Stimulated activated CD8-positive, alpha-beta memory T cell treated with anti-CD3 and anti-CD28 coated beads, Interleukin-7, amount 100 ng/mL, for 48 hours (primary cell): ENCODE data around the gene LILRA1.
"Not testable (repeated sequence)": the region's sequence is repeated elsewhere in the genome, so short reads cannot be mapped to it uniquely, and the experiment has no call there.

Experiments used
- DNase-seq, 2 donors: peaks; one replicate each; pipeline ENCODE4 v3.0.0-alpha.2; 2020; ENCODE audit warnings: low read depth in 1 of 2; ENCODE audit errors: extremely low read depth in 1 of 2

The LILRA1 gene

DNA sequence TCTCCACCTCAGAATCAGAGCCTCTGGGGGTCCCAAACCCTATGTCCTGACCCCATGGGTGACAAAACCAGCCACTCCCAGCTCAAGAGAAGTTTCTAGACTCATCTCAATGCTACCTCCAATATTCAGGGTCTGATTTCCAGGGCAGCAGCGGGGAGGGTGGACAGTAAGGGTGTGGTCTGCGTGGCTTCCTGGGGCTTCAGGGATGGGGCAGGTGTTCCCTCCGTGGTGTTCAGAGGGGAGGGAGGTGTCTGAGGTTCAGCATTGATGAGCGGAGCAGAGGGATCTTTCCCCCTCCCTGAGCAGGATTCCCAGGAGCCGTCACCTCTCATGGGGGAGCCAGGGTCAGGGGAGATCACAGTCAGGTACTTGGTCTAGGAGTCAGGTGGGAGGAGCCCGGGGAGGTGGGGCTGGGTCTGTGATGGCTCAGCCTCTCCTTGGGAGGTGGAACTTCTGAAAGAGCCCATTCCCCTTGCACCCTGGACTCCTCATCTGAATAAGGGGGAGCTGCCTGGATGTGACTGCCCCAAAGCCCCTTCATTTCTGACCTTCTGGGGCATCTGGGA, 16.9 kb upstream of the LILRA1 start:
- no peak for DNase-seq

DNA sequence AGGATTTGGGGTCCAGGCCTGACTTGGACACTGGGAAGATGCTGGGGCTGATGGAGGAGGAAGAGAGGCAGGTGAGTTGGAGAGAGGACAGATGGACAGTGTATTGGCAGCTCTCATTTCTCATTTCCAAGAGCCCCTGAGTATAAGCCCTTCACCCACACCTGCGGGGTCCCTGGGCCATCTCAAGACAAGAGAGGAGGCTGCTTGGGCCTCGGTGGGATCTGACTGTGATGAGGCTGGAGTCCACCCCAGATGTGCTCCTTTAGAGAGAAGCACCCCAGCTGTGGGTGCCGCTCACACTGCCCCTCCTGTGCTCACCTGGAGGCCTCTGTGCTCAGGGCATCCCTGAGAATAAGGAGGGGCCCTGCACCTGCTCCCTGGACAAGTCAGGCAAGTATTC, 16.1 kb upstream of the LILRA1 start:
- DNase-seq: no peak

DNA sequence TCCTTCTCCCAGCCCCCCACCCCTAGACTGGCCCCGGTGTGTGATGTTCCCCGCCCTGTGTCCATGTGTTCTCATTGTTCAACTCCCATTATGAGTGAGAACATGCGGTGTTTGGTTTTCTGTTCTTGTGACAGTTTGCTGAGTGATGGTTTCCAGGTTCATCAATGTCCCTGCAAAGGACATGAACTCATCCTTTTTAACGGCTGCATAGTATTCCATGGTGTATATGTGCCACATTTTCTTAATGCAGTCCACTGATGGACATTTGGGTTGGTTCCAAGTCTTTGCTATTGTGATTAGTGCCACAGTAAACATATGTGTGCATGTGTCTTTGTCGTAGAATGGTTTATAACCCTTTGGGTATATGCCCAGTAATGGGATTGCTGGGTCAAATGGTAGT, 15.2 kb upstream of the LILRA1 start:
- not testable (repeated sequence) for DNase-seq

DNA sequence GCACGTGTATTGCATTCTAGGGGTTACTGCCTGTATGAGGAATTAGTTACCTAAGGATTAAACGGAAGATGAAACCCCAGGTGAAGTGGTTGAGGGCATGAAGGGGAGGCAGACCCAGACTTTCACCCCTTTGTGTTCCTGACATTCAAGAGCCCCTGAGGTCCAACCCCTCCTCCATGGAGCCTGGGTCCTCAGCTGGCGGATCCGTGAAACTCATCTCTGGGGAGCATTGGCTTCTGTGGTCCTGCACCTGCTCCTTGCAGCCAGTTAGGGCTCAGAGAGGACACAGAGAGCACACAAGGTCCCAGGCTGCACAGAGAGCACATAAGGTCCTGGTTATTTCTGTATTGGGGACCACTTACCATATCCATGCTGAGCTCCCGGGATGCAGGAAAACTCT, 7.0 kb upstream of the LILRA1 start:
- DNase-seq: no peak

DNA sequence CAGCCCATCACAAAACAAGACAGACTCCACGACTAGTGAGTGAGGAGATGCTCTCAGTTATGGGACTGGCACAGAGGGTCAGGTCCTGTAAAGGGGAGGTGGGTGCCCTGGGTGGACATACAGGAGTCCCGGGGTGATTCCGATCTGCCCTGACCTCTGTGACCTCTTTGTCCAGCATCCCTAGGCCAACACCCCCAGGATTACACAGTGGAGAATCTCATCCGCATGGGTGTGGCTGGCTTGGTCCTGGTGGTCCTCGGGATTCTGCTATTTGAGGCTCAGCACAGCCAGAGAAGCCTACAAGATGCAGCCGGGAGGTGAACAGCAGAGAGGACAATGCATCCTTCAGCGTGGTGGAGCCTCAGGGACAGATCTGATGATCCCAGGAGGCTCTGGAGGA, 6.4 kb upstream of the LILRA1 start:
- no peak for DNase-seq

DNA sequence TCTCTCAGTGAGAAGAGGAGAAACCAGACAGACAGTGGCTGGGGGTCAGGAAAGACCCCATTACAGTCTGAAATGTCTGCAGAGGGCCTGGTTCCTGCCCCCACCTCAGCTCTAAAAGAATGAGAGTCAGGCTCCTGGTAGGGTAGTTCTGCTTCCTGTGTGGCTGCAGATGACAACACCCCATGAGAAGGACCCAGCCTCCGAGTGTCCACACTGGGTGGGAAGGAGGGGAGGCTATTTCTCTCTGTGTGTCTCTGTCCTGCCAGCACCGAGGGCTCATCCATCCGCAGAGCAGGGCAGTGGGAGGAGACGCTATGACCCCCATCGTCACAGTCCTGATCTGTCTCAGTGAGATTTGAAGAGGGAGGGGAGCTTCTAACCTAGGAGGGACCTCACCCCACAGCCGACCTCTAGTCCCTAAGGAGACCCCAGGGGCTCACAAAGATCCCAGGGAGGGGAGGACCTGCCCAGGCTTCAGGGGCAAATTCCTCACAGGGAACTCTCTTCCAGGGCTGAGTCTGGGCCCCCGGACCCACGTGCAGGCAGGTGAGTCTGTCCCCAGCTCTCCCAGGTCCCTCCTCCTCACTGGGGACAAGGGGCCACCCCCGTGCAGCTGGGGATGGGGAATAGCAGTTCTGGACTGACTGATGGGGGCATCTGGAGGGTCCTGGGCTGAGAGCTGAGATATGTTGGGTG, 647 bp downstream of the LILRA1 start:
- DNase-seq: not testable (repeated sequence)

DNA sequence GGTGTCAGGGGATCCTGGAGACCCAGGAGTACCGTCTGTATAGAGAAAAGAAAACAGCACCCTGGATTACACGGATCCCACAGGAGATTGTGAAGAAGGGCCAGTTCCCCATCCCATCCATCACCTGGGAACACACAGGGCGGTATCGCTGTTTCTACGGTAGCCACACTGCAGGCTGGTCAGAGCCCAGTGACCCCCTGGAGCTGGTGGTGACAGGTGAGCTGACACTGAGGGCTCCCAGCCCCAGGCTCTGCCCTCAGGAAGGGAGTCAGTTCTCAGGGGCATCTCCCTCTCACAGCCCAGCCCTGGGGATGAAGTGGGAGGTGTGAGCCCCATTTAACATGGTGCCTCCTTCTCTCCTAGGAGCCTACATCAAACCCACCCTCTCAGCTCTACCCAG, 1.3 kb downstream of the LILRA1 start:
- no peak for DNase-seq

DNA sequence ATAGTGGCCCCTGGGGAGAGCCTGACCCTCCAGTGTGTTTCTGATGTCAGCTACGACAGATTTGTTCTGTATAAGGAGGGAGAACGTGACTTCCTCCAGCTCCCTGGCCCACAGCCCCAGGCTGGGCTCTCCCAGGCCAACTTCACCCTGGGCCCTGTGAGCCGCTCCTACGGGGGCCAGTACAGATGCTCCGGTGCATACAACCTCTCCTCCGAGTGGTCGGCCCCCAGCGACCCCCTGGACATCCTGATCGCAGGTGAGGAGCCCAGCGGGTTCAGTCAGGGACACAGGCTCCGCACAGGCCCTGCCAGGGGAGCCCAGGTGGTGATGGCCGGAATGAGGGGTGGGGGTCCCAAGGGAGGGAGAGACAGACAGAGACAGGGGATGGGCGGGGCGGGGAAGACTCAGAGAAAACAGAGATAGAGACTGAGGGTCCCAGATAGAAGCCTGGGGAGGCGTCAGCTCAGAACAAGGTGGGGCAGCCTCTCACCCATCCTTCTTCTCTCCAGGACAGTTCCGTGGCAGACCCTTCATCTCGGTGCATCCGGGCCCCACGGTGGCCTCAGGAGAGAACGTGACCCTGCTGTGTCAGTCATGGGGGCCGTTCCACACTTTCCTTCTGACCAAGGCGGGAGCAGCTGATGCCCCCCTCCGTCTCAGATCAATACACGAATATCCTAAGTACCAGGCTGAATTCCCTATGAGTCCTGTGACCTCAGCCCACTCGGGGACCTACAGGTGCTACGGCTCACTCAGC, 2.4 kb downstream of the LILRA1 start:
- DNase-seq: not testable (repeated sequence)

DNA sequence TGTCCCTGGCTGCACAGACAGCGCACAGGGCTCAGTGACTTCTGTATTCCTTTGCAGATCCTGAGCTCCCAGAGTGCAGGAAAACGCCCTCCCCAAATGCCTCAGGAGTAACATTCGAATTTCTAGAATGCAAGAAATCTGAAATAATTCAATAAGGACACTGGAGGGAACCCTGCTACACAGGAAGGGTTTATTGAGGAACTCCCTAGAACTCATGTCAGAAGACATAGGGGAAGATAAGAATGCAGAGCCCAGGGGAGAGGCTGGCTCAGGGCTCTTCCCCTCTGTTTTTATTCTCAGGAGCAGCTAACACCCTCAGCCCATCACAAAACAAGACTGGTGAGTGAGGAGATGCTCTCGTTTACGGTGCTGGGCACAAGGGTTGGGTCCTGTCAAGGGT, 6.8 kb downstream of the LILRA1 start:
- DNase-seq: no peak

DNA sequence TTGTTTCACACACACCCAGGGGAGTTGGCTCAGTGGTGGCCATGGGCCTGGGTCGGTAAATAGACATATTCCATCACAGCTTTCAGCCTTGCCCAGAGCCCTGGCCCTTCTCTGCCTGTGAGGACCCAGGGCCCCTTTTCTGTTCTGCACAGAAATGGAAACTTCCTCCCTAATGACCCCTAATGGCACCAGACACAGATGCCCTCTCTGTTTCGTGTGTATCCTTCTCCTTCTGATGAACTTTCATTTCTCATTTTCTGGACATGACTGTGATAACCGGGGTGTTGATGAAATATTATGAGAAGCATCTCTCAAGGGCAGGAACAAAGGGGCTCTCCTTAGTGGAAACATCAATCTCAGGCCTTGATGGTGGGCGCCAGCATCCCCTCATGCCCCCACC, 12.8 kb downstream of the LILRA1 start:
- no peak for DNase-seq

DNA sequence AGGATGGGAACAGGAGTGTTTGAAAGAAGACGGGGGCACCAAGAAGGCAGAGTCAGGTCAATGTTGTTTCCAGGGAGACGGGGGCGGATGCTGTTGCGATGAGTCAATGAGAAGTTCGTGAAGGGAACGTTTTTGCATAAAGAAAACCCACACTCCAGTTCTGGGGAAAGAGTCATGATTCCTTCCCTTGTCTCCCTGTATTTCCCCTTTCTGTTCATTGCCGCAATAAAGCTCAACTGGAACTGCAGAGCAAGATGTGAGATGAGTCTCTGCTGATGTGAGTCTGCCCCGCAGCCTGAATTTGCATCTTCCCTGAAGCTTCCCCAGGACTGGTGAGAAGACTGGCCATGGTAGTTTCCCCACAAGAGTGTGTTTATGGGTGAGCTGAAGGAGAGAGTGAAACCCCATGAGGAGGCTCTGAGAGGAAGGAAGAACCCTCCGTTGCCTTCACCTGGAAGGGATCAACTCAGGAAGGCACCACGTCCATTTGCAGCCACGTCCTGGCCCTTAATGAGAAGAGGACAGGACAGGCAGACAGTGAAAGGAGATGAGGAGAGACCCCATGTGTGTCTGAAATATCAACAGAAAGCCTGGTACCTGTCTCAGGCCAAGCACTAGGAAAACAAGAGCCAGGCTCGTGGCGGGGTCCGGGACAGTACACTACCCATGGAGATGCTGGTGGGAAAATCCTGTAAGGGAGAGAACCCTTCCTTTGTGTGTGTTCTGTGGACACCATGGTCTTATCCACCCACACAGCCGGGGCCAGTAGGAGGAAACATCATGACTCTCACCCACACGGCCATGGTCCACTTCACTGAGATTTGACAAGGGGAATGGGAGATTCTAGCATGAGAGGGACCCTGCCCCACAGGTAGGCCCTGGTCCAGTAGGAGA, 13.7 kb downstream of the LILRA1 start:
- DNase-seq: no peak

DNA sequence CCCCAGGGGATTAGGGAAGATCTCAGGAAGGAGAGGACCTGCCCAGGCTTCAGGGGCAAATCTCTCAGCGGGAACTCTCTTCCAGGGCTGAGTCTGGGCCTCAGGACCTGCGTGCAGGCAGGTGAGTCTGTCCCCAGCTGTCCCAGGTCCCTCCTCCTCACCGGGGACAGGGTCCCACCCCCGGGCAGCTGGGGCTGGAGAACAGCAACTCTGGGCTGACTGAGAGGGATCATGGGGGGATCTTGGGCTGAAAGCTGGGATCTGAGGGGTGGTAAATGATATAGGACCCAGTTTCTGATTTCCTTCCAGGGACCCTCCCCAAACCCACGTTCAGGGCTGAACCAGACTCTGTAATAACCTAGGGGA, 14.3 kb downstream of the LILRA1 start:
- DNase-seq: no peak

DNA sequence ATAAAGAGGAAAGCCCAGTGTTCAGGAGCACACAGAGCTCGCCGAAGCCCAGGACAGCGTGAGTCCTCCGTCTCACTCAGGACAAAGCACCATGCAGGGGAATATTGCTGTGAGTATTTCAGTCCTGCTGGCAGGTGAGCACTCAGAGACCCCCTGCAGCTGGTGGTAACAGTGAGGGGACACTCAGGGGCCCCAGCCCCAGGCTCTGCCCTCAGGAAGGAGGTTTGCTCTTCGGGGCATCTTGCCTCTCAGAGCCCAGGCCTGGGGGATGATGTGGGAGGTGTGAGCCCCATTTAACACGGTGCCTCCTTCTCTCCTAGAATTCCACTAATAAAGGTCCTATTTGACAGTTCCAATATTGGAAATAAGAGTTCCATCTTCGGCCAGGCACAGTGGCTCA, 14.8 kb downstream of the LILRA1 start:
- DNase-seq: no peak

DNA sequence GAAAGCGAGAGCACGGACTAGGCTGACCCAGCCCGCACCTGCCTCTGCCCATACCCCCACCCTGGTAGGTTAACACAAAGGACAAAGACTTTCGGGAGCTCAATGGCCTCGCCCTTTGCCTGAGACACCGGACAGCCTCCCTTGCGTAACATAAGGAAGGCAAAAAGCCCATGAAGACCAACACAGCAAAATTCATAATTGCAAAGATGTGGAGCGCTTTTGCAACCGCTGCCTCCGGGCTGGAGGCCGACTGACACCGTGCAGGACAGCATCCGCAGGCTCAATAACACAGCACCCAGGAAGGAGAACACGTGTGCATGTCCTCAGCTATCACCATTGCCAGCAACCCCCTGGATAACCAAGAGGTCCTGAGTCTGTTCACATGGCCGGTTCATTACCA, 15.4 kb downstream of the LILRA1 start:
- no peak for DNase-seq

DNA sequence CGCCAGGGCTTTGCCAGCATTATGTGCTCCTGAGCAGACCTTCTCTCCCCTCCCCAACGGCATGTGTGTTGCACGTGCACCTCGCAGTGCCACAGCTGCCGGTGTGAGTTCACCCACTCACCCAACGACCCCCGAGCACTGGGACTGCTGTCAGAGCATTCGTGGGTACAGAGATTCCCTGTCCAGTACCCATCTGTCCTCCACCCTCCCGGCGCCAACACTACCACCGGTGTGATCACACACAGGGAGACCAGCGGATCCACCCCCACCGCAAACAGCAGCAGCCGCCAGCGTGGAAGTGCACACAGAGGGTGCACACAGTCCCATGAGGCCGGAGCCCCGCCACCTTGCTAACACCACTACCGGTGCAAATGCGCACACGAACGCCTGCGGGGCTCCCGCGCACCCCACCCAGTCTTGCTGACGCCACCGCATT, 15.9 kb downstream of the LILRA1 start:
- no peak for DNase-seq

DNA sequence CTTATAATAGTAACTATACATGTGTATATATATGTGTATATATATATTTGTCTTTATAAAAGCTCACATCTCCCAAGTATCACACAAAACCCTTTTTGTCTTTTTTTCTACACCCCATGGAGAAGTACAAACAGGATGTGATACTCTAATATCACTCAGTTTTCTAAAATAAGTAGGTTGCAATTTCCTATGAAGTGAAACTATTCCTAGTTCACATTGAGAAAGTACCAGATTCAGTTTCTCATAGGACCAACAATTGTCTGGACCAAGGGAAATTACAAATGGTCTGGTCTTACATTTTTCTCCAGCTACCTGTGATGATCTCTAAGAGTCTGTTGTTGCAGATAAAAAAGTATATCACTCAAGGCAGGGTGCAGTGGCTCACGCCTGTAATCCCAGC, 19.0 kb downstream of the LILRA1 start:
- DNase-seq: no peak

DNA sequence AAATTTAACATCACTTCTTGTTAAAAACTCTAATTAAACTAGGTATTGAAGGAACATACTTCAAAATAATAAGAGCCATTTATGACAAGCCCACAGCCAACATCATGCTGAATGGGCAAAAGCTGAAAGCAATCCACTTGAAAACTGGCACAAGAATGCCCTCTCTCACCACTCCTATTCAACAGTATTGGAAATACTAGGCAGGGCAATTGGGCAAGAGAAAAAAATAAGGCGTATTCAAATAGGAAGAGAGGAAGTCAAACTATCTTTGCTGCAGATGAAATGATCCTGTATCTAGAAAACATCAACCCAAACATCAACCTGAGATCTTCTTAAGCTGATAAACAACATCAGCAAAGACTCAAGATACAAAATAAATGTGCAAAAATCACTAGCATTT, 21.3 kb downstream of the LILRA1 start:
- DNase-seq: no peak

DNA sequence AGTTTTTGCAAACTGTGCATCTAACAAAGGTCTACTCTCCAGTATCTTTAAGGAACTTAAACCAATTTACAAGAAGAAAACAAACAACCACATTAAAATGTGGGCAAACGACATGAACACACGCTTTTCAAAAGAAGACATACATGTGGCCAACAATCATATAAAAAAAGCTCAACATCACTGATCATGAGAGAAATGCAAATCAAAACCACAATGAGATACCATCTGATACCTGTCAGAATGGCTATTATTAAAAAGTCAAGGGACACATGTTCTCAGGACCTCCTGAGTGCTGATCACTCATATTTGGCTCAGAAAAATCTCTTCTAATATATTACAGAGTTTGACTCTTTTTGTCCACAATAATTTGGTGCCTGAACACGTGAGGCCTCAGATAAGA, 22.6 kb downstream of the LILRA1 start:
- DNase-seq: no peak

DNA sequence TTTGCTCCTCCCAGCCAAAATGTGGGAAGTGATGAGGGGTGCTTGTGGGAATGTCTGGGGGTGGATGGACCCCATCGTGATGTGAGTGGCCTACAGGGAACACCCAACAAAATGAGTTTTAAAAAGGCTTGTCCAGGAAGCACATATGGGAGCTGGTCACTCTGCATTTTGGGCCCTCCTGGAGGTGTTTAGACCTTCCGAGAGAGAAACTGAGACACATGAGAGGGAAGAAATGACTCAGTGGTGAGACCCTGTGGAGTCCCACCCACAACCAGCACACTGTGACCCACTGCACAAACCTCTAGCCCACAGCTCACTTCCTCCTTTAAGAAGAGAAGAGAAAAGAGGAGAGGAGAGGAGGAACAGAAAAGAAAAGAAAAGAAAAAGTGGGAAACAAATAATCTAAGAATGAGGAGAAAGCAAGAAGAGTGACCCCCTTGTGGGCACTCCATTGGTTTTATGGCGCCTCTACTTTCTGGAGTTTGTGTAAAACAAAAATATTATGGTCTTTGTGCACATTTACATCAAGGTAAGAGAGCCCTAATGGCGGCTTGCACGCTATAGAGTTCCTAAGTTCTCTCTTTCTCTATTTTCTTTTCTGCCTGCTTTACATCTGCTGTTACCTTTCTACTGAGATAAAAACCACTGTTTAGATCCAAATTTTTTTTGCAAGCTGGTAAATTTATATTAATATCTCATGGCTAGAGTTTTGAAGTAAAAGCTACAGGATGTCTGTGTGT, 23.6 kb downstream of the LILRA1 start:
- DNase-seq: no peak

DNA sequence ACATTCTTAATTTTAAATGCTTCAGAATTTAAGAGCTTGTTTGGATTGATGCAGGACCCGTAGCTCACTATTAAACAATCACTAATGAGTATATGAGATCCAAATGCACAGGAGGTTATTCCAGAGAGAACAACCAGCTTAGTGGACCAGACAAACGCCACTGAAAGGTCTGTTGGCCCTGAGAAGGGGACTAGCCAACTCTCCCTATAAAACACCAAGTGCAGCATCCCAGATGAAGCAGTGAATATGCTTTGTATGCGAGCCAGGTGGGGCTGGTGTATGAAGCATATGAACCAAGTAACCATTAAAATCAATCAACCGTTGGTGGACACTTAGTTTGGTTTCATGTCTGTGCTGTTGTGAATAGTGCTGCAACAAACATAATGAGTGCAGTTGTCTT, 27.0 kb downstream of the LILRA1 start:
- no peak for DNase-seq

DNA sequence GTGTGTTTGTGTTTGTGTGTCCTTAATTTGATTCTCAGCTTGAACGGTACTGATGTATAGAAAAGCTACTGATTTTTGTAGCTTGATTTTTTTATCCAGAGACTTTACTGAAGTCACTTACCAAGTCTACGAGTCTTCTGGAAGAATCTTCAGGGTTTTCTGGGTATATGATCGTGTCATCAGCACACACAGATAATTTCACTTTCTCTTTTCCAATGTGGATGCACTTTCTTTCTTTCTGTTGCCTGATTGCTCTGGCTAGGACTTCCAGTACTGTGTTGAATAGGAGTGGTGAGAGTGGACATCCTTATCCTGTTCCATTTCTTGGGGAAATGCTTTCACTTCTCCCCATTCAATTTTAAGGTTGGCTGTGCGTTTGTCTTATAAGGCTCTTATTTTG, 29.0 kb downstream of the LILRA1 start:
- DNase-seq: no peak
